HFFc6 (cell line): ENCODE data around the gene ARHGEF38. TPM values are rescaled to one million over a fixed set of nuclear protein-coding genes. Genes with fewer than 3 reads are reported as not detected.

Source experiments
- DNase-seq: peaks from one replicate; pipeline ENCODE4 v3.0.0-alpha.2; 2018
- H3K27ac Mint-ChIP-seq: 2 replicates; pipeline ENCODE4 v1.8.0; 2020; ENCODE audit warnings: mild to moderate bottlenecking, mixed read lengths
- H3K27me3 Mint-ChIP-seq: 2 replicates; pipeline ENCODE4 v1.8.0; 2021; ENCODE audit warnings: mild to moderate bottlenecking, moderate library complexity, mixed read lengths; ENCODE audit not compliant: insufficient read depth
- H3K36me3 Mint-ChIP-seq: 2 replicates; pipeline ENCODE4 v1.8.0; 2021; ENCODE audit warnings: low read depth, mixed read lengths
- H3K4me1 Mint-ChIP-seq: 2 replicates; pipeline ENCODE4 v1.8.0; 2020; ENCODE audit warnings: low read depth, mixed read lengths
- H3K4me3 Mint-ChIP-seq: 2 replicates; pipeline ENCODE4 v1.8.0; 2020; ENCODE audit warnings: mild to moderate bottlenecking, moderate library complexity, mixed read lengths
- H3K9me3 Mint-ChIP-seq: 2 replicates; pipeline ENCODE4 v1.8.0; 2020; ENCODE audit warnings: mild to moderate bottlenecking, mixed read lengths
- total RNA-seq, 6 experiments: library from RNA; stranded (reverse); fragmentation: NEBNext Ultra II Directional; extraction: Animal tissue kit (Norgen Biotek cat#: 25700); gene quantifications; 2 replicates in 1 of 6; 3 replicates in 5 of 6; pipeline ENCODE4 v1.2.3, GENCODE V29; 2021
- TF ChIP-seq, protein P1 (sequence below): fragments of 200-600 bp; sonication (generic); IDR thresholded peaks from 2 replicates; pipeline ENCODE4 v1.5.0; 2021; ENCODE audit warnings: antibody characterized with exemption, mild to moderate bottlenecking

The ARHGEF38 gene
- total RNA-seq, 6 experiments from 2014 or later, result not detected

GRCh38 chr4:105645440-105645839 is 93.0 kb downstream of the ARHGEF38 start:
- TF ChIP-seq, protein P1, sequence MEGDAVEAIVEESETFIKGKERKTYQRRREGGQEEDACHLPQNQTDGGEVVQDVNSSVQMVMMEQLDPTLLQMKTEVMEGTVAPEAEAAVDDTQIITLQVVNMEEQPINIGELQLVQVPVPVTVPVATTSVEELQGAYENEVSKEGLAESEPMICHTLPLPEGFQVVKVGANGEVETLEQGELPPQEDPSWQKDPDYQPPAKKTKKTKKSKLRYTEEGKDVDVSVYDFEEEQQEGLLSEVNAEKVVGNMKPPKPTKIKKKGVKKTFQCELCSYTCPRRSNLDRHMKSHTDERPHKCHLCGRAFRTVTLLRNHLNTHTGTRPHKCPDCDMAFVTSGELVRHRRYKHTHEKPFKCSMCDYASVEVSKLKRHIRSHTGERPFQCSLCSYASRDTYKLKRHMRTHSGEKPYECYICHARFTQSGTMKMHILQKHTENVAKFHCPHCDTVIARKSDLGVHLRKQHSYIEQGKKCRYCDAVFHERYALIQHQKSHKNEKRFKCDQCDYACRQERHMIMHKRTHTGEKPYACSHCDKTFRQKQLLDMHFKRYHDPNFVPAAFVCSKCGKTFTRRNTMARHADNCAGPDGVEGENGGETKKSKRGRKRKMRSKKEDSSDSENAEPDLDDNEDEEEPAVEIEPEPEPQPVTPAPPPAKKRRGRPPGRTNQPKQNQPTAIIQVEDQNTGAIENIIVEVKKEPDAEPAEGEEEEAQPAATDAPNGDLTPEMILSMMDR, result no peak
- no peak overlapping the region for H3K27ac Mint-ChIP-seq
- no peaks in the 10 kb centered on the region for H3K9me3 Mint-ChIP-seq
- DNase-seq, result no peak
- peaks cover 3% of the 10 kb centered on the region; the same call in 1 of the 2 replicates for H3K27me3 Mint-ChIP-seq
- H3K4me1 Mint-ChIP-seq, result no peaks in the 10 kb centered on the region
- H3K4me3 Mint-ChIP-seq, result no peak overlapping the region
- no peaks in the 10 kb centered on the region for H3K36me3 Mint-ChIP-seq

DNA sequence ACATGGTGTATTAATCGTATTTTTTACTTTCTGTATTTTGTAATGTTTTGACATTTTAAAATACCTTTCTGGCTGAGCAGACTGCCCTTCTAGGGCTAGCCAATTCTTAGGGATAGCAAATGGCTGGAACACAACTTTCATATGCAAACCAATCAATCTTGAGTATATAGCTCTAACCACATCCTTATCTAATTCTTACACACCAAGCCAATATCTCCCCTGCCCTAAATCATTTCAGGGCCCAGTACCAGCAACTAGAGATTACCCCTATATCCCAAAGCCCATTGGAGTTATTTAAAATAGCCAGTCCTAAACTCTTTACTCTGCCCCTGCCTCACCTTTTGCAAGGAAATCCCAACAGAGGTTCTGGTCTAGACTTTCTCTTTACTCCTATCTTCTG is 97.8 kb downstream of the ARHGEF38 start:
- H3K4me1 Mint-ChIP-seq, result no peaks in the 10 kb centered on the region
- H3K4me3 Mint-ChIP-seq, result no peak overlapping the region
- TF ChIP-seq, protein P1, result no peak
- DNase-seq, result no peak
- peaks cover 4% of the 10 kb centered on the region; the same call in 1 of the 2 replicates for H3K27me3 Mint-ChIP-seq
- no peak overlapping the region for H3K27ac Mint-ChIP-seq
- H3K9me3 Mint-ChIP-seq, result no peaks in the 10 kb centered on the region
- H3K36me3 Mint-ChIP-seq, result no peaks in the 10 kb centered on the region

DNA sequence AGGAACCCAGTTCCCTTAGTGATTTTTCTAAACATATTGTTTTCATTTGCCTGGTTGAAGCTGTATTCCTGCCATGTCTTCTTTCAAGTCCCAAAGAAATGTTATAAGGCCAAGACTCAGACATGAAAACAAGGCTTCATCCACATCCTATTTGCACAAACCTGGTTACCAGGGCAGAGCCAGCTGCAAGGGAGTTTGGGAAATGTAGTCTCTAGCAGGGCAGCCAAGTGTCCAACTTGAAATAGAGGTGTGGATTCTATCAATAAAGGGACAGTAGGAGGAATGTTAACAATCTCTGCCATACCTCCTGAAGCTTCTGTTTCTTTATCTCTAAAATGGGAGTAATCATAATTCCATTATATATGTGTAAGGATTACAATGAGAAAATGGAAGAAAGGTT is 99.5 kb downstream of the ARHGEF38 start:
- Mint-ChIP-seq H3K4me3 (no peak overlapping the region), H3K27me3 (peaks cover 4% of the 10 kb centered on the region; the same call in 1 of the 2 replicates), H3K27ac (no peak overlapping the region), H3K4me1 (no peaks in the 10 kb centered on the region), H3K9me3 (no peaks in the 10 kb centered on the region), H3K36me3 (no peaks in the 10 kb centered on the region)
- DNase-seq, result no peak
- TF ChIP-seq, protein P1, result no peak

GRCh38 chr4:105652286-105652888 is 100.0 kb downstream of the ARHGEF38 start:
- Mint-ChIP-seq H3K36me3 (no peaks in the 10 kb centered on the region), H3K9me3 (no peaks in the 10 kb centered on the region), H3K27me3 (peaks cover 4% of the 10 kb centered on the region; the same call in 1 of the 2 replicates), H3K27ac (no peak overlapping the region), H3K4me3 (no peak overlapping the region), H3K4me1 (no peaks in the 10 kb centered on the region)
- TF ChIP-seq, protein P1, result no peak
- no peak for DNase-seq

- DNase-seq, result no peak
- no peaks in the 10 kb centered on the region for H3K9me3 Mint-ChIP-seq
- H3K27ac Mint-ChIP-seq, result no peak overlapping the region
- no peak overlapping the region for H3K4me3 Mint-ChIP-seq
- TF ChIP-seq, protein P1, result no peak
- no peaks in the 10 kb centered on the region for H3K4me1 Mint-ChIP-seq
- no peaks in the 10 kb centered on the region; the same call in 1 of the 2 replicates for H3K27me3 Mint-ChIP-seq
- H3K36me3 Mint-ChIP-seq, result no peaks in the 10 kb centered on the region
Measured at GRCh38 chr4:105657117-105657765, 104.8 kb downstream of the ARHGEF38 start.
